H9 (cell line): ENCODE data around the gene IGFL2. TPM values are rescaled to one million over a fixed set of nuclear protein-coding genes. Genes with fewer than 3 reads are reported as not detected.

ENCODE experiments used
- DNase-seq: peaks from one replicate; pipeline ENCODE4 v3.0.0-alpha.2; 2017
- H2AFZ ChIP-seq: one replicate; pipeline ENCODE4 v1.6.1; 2013; ENCODE audit warnings: mild to moderate bottlenecking, low read length, control low read depth, moderate library complexity
- H2AK5ac ChIP-seq: 2 replicates; pipeline ENCODE4 v1.6.1; 2013; ENCODE audit warnings: low read length, control low read depth, mixed read lengths; ENCODE audit not compliant: insufficient read length
- H2BK120ac ChIP-seq: one replicate; pipeline ENCODE4 v1.6.1; 2013; ENCODE audit warnings: low read depth, mild to moderate bottlenecking, low read length, control low read depth, inconsistent platforms; ENCODE audit not compliant: poor library complexity, severe bottlenecking
- H2BK12ac ChIP-seq: 2 replicates; pipeline ENCODE4 v1.6.1; 2013; ENCODE audit warnings: low read length, control low read depth, mixed read lengths, low read depth; ENCODE audit not compliant: insufficient read length
- H2BK15ac ChIP-seq: 2 replicates; pipeline ENCODE4 v1.6.1; 2013; ENCODE audit warnings: low read depth, low read length, control low read depth
- H2BK20ac ChIP-seq: one replicate; pipeline ENCODE4 v1.6.1; 2013; ENCODE audit warnings: low read depth, mild to moderate bottlenecking, low read length, control low read depth, inconsistent platforms; ENCODE audit not compliant: poor library complexity, severe bottlenecking
- H2BK5ac ChIP-seq: 2 replicates; pipeline ENCODE4 v1.6.1; 2013; ENCODE audit warnings: low read length, control low read depth, mixed read lengths; ENCODE audit not compliant: insufficient read length
- H3K14ac ChIP-seq: 2 replicates; pipeline ENCODE4 v1.6.1; 2013; ENCODE audit warnings: low read length, control low read depth; ENCODE audit not compliant: insufficient read depth
- H3K18ac ChIP-seq: 2 replicates; pipeline ENCODE4 v1.6.1; 2013; ENCODE audit warnings: low read depth, mild to moderate bottlenecking, mixed read lengths, low read length, control low read depth; ENCODE audit not compliant: insufficient read length
- H3K23ac ChIP-seq: 2 replicates; pipeline ENCODE4 v1.6.1; 2013; ENCODE audit warnings: low read length, control low read depth, mixed read lengths, low read depth; ENCODE audit not compliant: insufficient read length
- H3K23me2 ChIP-seq: 2 replicates; pipeline ENCODE4 v1.6.1; 2013; ENCODE audit warnings: low read depth, mild to moderate bottlenecking, mixed read lengths, low read length, control low read depth; ENCODE audit not compliant: insufficient read length, poor library complexity, severe bottlenecking
- H3K27ac ChIP-seq: 2 replicates; pipeline ENCODE4 v1.5.1; 2013; ENCODE audit warnings: low read length, control low read depth, mixed read lengths, low read depth; ENCODE audit not compliant: insufficient read length
- H3K27me3 ChIP-seq: 2 replicates; pipeline ENCODE4 v1.6.1; 2013; ENCODE audit warnings: low read length, control low read depth, inconsistent platforms; ENCODE audit not compliant: insufficient read depth
- H3K4ac ChIP-seq: 2 replicates; pipeline ENCODE4 v1.6.1; 2013; ENCODE audit warnings: low read depth, mild to moderate bottlenecking, control low read depth, inconsistent platforms, low read length, moderate library complexity
- H3K4me1 ChIP-seq: 2 replicates; pipeline ENCODE4 v1.6.1; 2013; ENCODE audit warnings: low read length, control low read depth, inconsistent platforms; ENCODE audit not compliant: insufficient read depth
- H3K4me2 ChIP-seq: 2 replicates; pipeline ENCODE4 v1.6.1; 2013; ENCODE audit warnings: low read length, control low read depth, mixed read lengths; ENCODE audit not compliant: insufficient read length, insufficient read depth
- H3K56ac ChIP-seq: 2 replicates; pipeline ENCODE4 v1.6.1; 2013; ENCODE audit warnings: low read depth, mild to moderate bottlenecking, mixed read lengths, low read length, control low read depth; ENCODE audit not compliant: insufficient read length
- H3K79me1 ChIP-seq: 2 replicates; pipeline ENCODE4 v1.6.1; 2013; ENCODE audit warnings: low read depth, mild to moderate bottlenecking, moderate library complexity, low read length, control low read depth, inconsistent platforms; ENCODE audit not compliant: insufficient read depth, poor library complexity, severe bottlenecking
- H3K79me2 ChIP-seq: 2 replicates; pipeline ENCODE4 v1.6.1; 2013; ENCODE audit warnings: low read length, control low read depth, inconsistent platforms; ENCODE audit not compliant: insufficient read depth
- H3K9ac ChIP-seq: 2 replicates; pipeline ENCODE4 v1.6.1; 2013; ENCODE audit warnings: low read length, control low read depth, mixed read lengths; ENCODE audit not compliant: insufficient read length; ENCODE audit errors: extremely low read depth
- H3K9me3 ChIP-seq: one replicate; pipeline ENCODE4 v1.6.1; 2013; ENCODE audit warnings: low read depth, low read length, inconsistent platforms; ENCODE audit not compliant: control insufficient read depth
- H3T11ph ChIP-seq: one replicate; pipeline ENCODE4 v1.6.1; 2013; ENCODE audit warnings: mild to moderate bottlenecking, low read length, control low read depth, inconsistent platforms
- H4K20me1 ChIP-seq: one replicate; pipeline ENCODE4 v1.6.1; 2013; ENCODE audit not compliant: control insufficient read depth, insufficient read length, insufficient read depth
- H4K5ac ChIP-seq: 2 replicates; pipeline ENCODE4 v1.6.1; 2013; ENCODE audit warnings: low read depth, mild to moderate bottlenecking, mixed read lengths, low read length, control low read depth; ENCODE audit not compliant: insufficient read length
- H4K8ac ChIP-seq: replicated peaks from 2 replicates; pipeline ENCODE4 v1.6.1; 2013; ENCODE audit warnings: low read length, control low read depth, mixed read lengths, low read depth; ENCODE audit not compliant: insufficient read length
- H4K91ac ChIP-seq: 2 replicates; pipeline ENCODE4 v1.6.1; 2013; ENCODE audit warnings: low read depth, mild to moderate bottlenecking, moderate library complexity, mixed read lengths, low read length, control low read depth; ENCODE audit not compliant: insufficient read length
- H3K27ac Mint-ChIP-seq, 3 experiments: 2 replicates in 2 of 3; 3 replicates in 1 of 3; pipeline ENCODE4 v1.8.0; 2020 to 2021; ENCODE audit warnings: mixed read lengths in 3 of 3, mild to moderate bottlenecking in 1 of 3, moderate library complexity in 1 of 3
- H3K27me3 Mint-ChIP-seq: 2 replicates; pipeline ENCODE4 v1.8.0; 2021; ENCODE audit warnings: low read depth, mild to moderate bottlenecking, moderate library complexity, mixed read lengths
- H3K36me3 Mint-ChIP-seq, 3 experiments: 2 replicates in 2 of 3; 3 replicates in 1 of 3; pipeline ENCODE4 v1.8.0; 2020 to 2021; ENCODE audit warnings: low read depth in 3 of 3, mixed read lengths in 3 of 3; ENCODE audit not compliant: insufficient read depth in 1 of 3
- H3K4me1 Mint-ChIP-seq, 2 experiments: 2 replicates each; pipeline ENCODE4 v1.8.0; 2020; ENCODE audit warnings: mixed read lengths in 2 of 2
- H3K4me3 Mint-ChIP-seq, 2 experiments: 2 replicates in 1 of 2; 3 replicates in 1 of 2; pipeline ENCODE4 v1.8.0; 2020 to 2021; ENCODE audit warnings: mild to moderate bottlenecking in 2 of 2, mixed read lengths in 2 of 2, moderate library complexity in 1 of 2
- H3K9me3 Mint-ChIP-seq, 2 experiments: 2 replicates in 1 of 2; 3 replicates in 1 of 2; pipeline ENCODE4 v1.8.0; 2020; ENCODE audit warnings: mild to moderate bottlenecking in 2 of 2, mixed read lengths in 2 of 2, moderate library complexity in 1 of 2
- CTCF ChIP-seq: fragments of 200-600 bp; sonication (generic); conservative IDR thresholded peaks from 3 replicates; pipeline ENCODE4 v1.8.0; 2021; ENCODE audit warnings: antibody characterized with exemption, mild to moderate bottlenecking
- WGBS: extraction: QIAGEN DNeasy Blood & Tissue Kit; methylation state at CpG from one replicate; pipeline ENCODE4 v1.1.7; 2013; ENCODE audit warnings: missing lambda C conversion rate, low lambda C conversion rate, mixed read lengths; ENCODE audit not compliant: insufficient read length; ENCODE audit errors: extremely low coverage; 5-methylcytosine and 5-hydroxymethylcytosine counted together
- total RNA-seq: library from RNA; stranded (reverse); gene quantifications from 2 replicates; pipeline ENCODE4 v1.2.1, GENCODE V29; 2021

Gene IGFL2
- total RNA-seq, 1 experiment from 2014 or later, result not detected

DNA sequence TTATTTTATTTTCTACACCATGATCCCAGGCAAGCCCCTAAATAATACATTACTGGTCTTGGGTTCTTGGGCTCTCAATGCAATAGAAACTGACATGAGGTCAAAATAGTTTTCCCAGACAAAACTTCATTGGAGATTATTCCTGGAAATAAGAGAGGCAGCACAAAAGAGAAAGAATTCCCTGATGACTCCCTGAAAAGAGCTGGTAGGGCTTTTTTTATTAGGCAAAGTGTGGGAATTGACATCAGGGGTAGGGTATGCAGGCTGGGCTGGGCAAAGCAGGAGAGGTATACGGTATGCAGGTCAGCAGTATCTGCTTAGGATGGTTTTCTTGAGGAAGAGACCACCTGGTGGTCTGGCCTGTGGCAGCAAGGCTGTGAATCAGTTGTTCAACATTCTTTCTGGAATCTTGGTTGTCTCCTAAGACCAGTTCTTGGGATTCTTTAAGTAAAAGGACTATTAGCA lies 14.2 kb upstream of the IGFL2 start:
- H3K14ac ChIP-seq, result peak overlapping the region; percentile 62; the same call in 1 of the 2 replicates
- no peak overlapping the region for H3K56ac ChIP-seq
- Mint-ChIP-seq H3K27me3 (peaks cover 2% of the 10 kb centered on the region; the same call in 1 of the 2 replicates), H3K36me3 (peaks cover 4 to 23% (median 9%) of the 10 kb centered on the region in 3 experiments), H3K9me3 (peaks cover 7 to 11% of the 10 kb centered on the region in 2 experiments), H3K27ac (peak overlapping the region; percentile 98 to 99 (median 99)), H3K4me3 (peak overlapping the region in 1 of 2 experiments; percentile 49; a peak in 2 of 5 replicates), H3K4me1 (peaks cover 28 to 31% of the 10 kb centered on the region in 2 experiments)
- no peaks in the 10 kb centered on the region for H3K79me2 ChIP-seq
- peak overlapping the region; percentile 90 for H3K27ac ChIP-seq
- peak overlapping the region; percentile 31 for H2BK5ac ChIP-seq
- peak overlapping the region; percentile 94 for H3K18ac ChIP-seq
- H3K4me2 ChIP-seq, result no peak overlapping the region
- TF ChIP-seq CTCF, result no peak
- peak overlapping the region; percentile 32; the same call in 1 of the 2 replicates for H3K4ac ChIP-seq
- H2AK5ac ChIP-seq, result peak overlapping the region; percentile 22
- H4K8ac ChIP-seq, result no peak overlapping the region
- no CpG with 5 or more reads among the region's 1 CpG for WGBS
- no peak overlapping the region for H3K23ac ChIP-seq
- no peak overlapping the region for H2BK15ac ChIP-seq
- H3K4me1 ChIP-seq, result no peaks in the 10 kb centered on the region; the same call in 1 of the 2 replicates
- H3K27me3 ChIP-seq, result no peaks in the 10 kb centered on the region
- peak overlapping the region; percentile 96 for H2BK120ac ChIP-seq
- H3K23me2 ChIP-seq, result no peaks in the 10 kb centered on the region
- peak overlapping the region; percentile 99 for H3T11ph ChIP-seq
- no peak overlapping the region for H2AFZ ChIP-seq
- no peaks in the 10 kb centered on the region for H3K9me3 ChIP-seq
- H3K79me1 ChIP-seq, result no peaks in the 10 kb centered on the region
- peak; percentile 65 for DNase-seq
- H4K20me1 ChIP-seq, result no peaks in the 10 kb centered on the region
- H2BK20ac ChIP-seq, result no peak overlapping the region
- no peak overlapping the region for H4K91ac ChIP-seq
- H3K9ac ChIP-seq, result no peak overlapping the region
- no peak overlapping the region for H4K5ac ChIP-seq
- peak overlapping the region; percentile 12 for H2BK12ac ChIP-seq
